Neural progenitor cell (in vitro differentiated cells): Measurements from ENCODE around the gene PGAP6.

Experiments
- EZH2 ChIP-seq: fragments of 200-600 bp; sonication (generic); IDR thresholded peaks from 2 replicates; pipeline ENCODE4 v1.6.1; 2017; ENCODE audit warnings: antibody characterized with exemption, mild to moderate bottlenecking, moderate library complexity
- TF ChIP-seq, protein P1 (sequence below): fragments of 200-600 bp; sonication (generic); IDR thresholded peaks from 2 replicates; pipeline ENCODE4 v1.5.1; 2017; ENCODE audit warnings: antibody characterized with exemption, mild to moderate bottlenecking

DNA sequence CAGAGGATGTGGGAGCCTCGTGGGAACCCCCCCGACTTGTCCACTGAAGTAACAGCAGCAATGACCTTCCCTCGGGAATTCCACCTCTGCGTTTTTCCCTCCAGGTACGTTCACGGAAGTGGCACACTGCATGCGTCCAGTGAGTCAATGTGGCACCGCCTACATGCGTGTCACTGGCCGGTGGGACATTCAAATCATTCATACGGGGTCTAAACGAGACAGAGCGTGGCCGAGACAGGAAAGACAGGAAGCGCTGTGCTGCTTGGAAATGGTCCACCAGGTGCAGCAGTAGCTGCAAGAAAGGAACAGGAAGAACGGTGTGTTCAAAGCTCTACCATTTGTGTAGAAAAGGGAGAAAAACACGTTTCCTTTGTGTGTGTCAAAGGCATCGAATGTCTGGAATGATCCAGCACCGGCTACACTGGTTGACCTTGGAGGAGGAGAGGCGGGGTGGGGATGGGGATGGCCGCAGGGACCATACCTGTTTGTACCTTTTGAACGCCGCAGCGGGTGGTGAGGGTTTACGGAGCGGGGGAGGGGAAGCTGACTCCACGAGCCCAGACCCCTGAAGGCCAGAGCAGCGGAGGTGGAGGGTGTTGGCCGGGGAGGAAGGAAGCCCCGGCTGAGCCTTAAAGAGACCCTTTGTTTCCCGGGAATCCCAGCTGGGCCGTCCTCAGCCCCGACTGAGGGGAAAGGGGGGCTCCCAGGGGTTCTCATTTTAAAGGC is 1.7 kb upstream of the PGAP6 start:
- TF ChIP-seq, protein P1, sequence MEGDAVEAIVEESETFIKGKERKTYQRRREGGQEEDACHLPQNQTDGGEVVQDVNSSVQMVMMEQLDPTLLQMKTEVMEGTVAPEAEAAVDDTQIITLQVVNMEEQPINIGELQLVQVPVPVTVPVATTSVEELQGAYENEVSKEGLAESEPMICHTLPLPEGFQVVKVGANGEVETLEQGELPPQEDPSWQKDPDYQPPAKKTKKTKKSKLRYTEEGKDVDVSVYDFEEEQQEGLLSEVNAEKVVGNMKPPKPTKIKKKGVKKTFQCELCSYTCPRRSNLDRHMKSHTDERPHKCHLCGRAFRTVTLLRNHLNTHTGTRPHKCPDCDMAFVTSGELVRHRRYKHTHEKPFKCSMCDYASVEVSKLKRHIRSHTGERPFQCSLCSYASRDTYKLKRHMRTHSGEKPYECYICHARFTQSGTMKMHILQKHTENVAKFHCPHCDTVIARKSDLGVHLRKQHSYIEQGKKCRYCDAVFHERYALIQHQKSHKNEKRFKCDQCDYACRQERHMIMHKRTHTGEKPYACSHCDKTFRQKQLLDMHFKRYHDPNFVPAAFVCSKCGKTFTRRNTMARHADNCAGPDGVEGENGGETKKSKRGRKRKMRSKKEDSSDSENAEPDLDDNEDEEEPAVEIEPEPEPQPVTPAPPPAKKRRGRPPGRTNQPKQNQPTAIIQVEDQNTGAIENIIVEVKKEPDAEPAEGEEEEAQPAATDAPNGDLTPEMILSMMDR: no peak
- no peak for TF ChIP-seq EZH2
